Mesenchymal stem cell (in vitro differentiated cells and primary cell): ENCODE data around the gene RNU6-1.

Experiments
- DNase-seq: peaks from one replicate; pipeline ENCODE4 v3.0.0-alpha.2; 2013
- H2AFZ ChIP-seq: one replicate; pipeline ENCODE4 v1.6.1; 2013; ENCODE audit warnings: low read depth, mild to moderate bottlenecking, control low read depth, inconsistent platforms, low read length, moderate library complexity
- H2AK5ac ChIP-seq: 2 replicates; pipeline ENCODE4 v1.6.1; 2013; ENCODE audit warnings: low read length, moderate library complexity, mild to moderate bottlenecking, inconsistent platforms; ENCODE audit not compliant: severe bottlenecking
- H2BK120ac ChIP-seq: one replicate; pipeline ENCODE4 v1.6.1; 2013; ENCODE audit warnings: low read depth, mild to moderate bottlenecking, inconsistent platforms, low read length, moderate library complexity
- H2BK12ac ChIP-seq, 2 experiments: one replicate each; pipeline ENCODE4 v1.6.1; 2013; ENCODE audit warnings: inconsistent platforms in 2 of 2, low read length in 2 of 2, mild to moderate bottlenecking in 2 of 2, moderate library complexity in 2 of 2, control low read depth in 1 of 2
- H2BK15ac ChIP-seq: one replicate; pipeline ENCODE4 v1.6.1; 2013; ENCODE audit warnings: mild to moderate bottlenecking, low read depth, inconsistent platforms; ENCODE audit not compliant: poor library complexity, severe bottlenecking
- H2BK5ac ChIP-seq: 2 replicates; pipeline ENCODE4 v1.6.1; 2013; ENCODE audit warnings: low read depth, mild to moderate bottlenecking, low read length, control low read depth, inconsistent platforms; ENCODE audit not compliant: poor library complexity, severe bottlenecking
- H3K14ac ChIP-seq, 2 experiments: one replicate each; pipeline ENCODE4 v1.6.1; 2013; ENCODE audit warnings: inconsistent platforms in 2 of 2, low read length in 2 of 2, control low read depth in 1 of 2, mild to moderate bottlenecking in 1 of 2, moderate library complexity in 1 of 2
- H3K18ac ChIP-seq, 2 experiments: one replicate each; pipeline ENCODE4 v1.6.1; 2013; ENCODE audit warnings: inconsistent platforms in 2 of 2, low read length in 2 of 2, control low read depth in 1 of 2, low read depth in 1 of 2, mild to moderate bottlenecking in 1 of 2
- H3K23ac ChIP-seq, 2 experiments: one replicate each; pipeline ENCODE4 v1.6.1; 2013; ENCODE audit warnings: inconsistent platforms in 2 of 2, low read length in 2 of 2, mild to moderate bottlenecking in 2 of 2, moderate library complexity in 2 of 2, control low read depth in 1 of 2
- H3K27ac ChIP-seq: 2 replicates; pipeline ENCODE4 v1.5.1; 2013; ENCODE audit warnings: mild to moderate bottlenecking, moderate library complexity, low read length, control low read depth, inconsistent platforms; ENCODE audit not compliant: poor library complexity, severe bottlenecking
- H3K27me3 ChIP-seq, 2 experiments: 2 replicates each; pipeline versions ENCODE4 v1.6.1 to v1.7.0; 2013; ENCODE audit warnings: low read length in 2 of 2, mild to moderate bottlenecking in 2 of 2, moderate library complexity in 2 of 2, control low read depth in 1 of 2, inconsistent platforms in 1 of 2; ENCODE audit not compliant: control insufficient read depth in 1 of 2, insufficient read depth in 1 of 2
- H3K36me3 ChIP-seq, 2 experiments: 2 replicates each; pipeline versions ENCODE4 v1.6.1 to v1.7.0; 2013; ENCODE audit warnings: low read length in 2 of 2, control low read depth in 1 of 2, inconsistent platforms in 1 of 2, low read depth in 1 of 2, mild to moderate bottlenecking in 1 of 2; ENCODE audit not compliant: insufficient read depth in 2 of 2, control insufficient read depth in 1 of 2
- H3K4ac ChIP-seq, 2 experiments: one replicate each; pipeline ENCODE4 v1.6.1; 2013; ENCODE audit warnings: inconsistent platforms in 2 of 2, low read length in 2 of 2, mild to moderate bottlenecking in 2 of 2, moderate library complexity in 2 of 2, control low read depth in 1 of 2, low read depth in 1 of 2
- H3K4me1 ChIP-seq: 2 replicates; pipeline ENCODE4 v1.6.1; 2013; ENCODE audit warnings: low read depth, low read length, control low read depth; ENCODE audit not compliant: control insufficient read depth, insufficient read depth
- H3K4me2 ChIP-seq: 2 replicates; pipeline ENCODE4 v1.6.1; 2013; ENCODE audit warnings: low read length, mild to moderate bottlenecking, inconsistent platforms; ENCODE audit not compliant: poor library complexity, severe bottlenecking
- H3K4me3 ChIP-seq, 2 experiments: 2 replicates each; pipeline versions ENCODE4 v1.5.1 to v1.7.0; 2013; ENCODE audit warnings: low read length in 2 of 2, mild to moderate bottlenecking in 2 of 2, control low read depth in 1 of 2, low read depth in 1 of 2; ENCODE audit not compliant: insufficient read depth in 1 of 2
- H3K79me1 ChIP-seq: replicated peaks from 2 replicates; pipeline ENCODE4 v1.6.1; 2013; ENCODE audit warnings: mild to moderate bottlenecking, control low read depth, low read length, inconsistent platforms; ENCODE audit not compliant: poor library complexity, severe bottlenecking
- H3K9ac ChIP-seq: 2 replicates; pipeline ENCODE4 v1.7.0; 2013; ENCODE audit warnings: mild to moderate bottlenecking, low read length, moderate library complexity
- H3K9me3 ChIP-seq: 2 replicates; pipeline ENCODE4 v1.7.0; 2013; ENCODE audit warnings: mild to moderate bottlenecking, low read length; ENCODE audit not compliant: control insufficient read depth
- H4K8ac ChIP-seq: one replicate; pipeline ENCODE4 v1.6.1; 2013; ENCODE audit warnings: inconsistent platforms, mild to moderate bottlenecking, low read length, moderate library complexity
- H4K91ac ChIP-seq: one replicate; pipeline ENCODE4 v1.6.1; 2013; ENCODE audit warnings: mild to moderate bottlenecking, low read length, inconsistent platforms
- WGBS: methylation state at CpG from one replicate; pipeline ENCODE4 v1.1.7; 2013; ENCODE audit warnings: mixed read lengths; 5-methylcytosine and 5-hydroxymethylcytosine counted together

RNU6-1 gene

GRCh38 chr15:67840749-67841512, 1.1 kb upstream of the RNU6-1 start:
- peak overlapping the region; percentile 36 for H2AK5ac ChIP-seq
- H3K18ac ChIP-seq = peak overlapping the region; percentile 93 to 99
- no peaks in the 10 kb centered on the region for H3K9me3 ChIP-seq
- no peaks in the 10 kb centered on the region for H3K36me3 ChIP-seq
- peaks cover 22% of the 10 kb centered on the region for H3K4me1 ChIP-seq
- H3K23ac ChIP-seq = no peak overlapping the region
- peak overlapping the region; percentile 18 to 88 for H2BK12ac ChIP-seq
- peak overlapping the region; percentile 81 to 91 for H3K4me3 ChIP-seq
- peak overlapping the region; percentile 71 for H2BK15ac ChIP-seq
- H4K91ac ChIP-seq = peak overlapping the region; percentile 7
- peak overlapping the region; percentile 96 for H3K9ac ChIP-seq
- H2BK120ac ChIP-seq = no peak overlapping the region
- peak overlapping the region; percentile 92 for H3K4me2 ChIP-seq
- H3K27me3 ChIP-seq = peaks cover 12 to 17% of the 10 kb centered on the region in 2 experiments
- peak overlapping the region; percentile 81 for H3K27ac ChIP-seq
- peak overlapping the region; percentile 87 for H2BK5ac ChIP-seq
- H3K14ac ChIP-seq = peak overlapping the region in 1 of 2 experiments; percentile 95
- WGBS = 40% methylated on average over 13 of the region's 17 CpGs
- H4K8ac ChIP-seq = peak overlapping the region; percentile 76
- H3K79me1 ChIP-seq = peaks cover 3% of the 10 kb centered on the region
- H3K4ac ChIP-seq = peak overlapping the region; percentile 24 to 83
- no peak overlapping the region for H2AFZ ChIP-seq
- DNase-seq = peak; percentile 72

- Histone ChIP-seq H3K4ac (no peak overlapping the region), H3K14ac (no peak overlapping the region), H3K27me3 (peaks cover 26 to 31% of the 10 kb centered on the region in 2 experiments), H3K9me3 (no peaks in the 10 kb centered on the region), H4K8ac (no peak overlapping the region), H2BK12ac (no peak overlapping the region), H3K23ac (no peak overlapping the region), H2BK5ac (no peak overlapping the region), H4K91ac (no peak overlapping the region), H3K4me3 (peak overlapping the region in 1 of 2 experiments; percentile 91), H2BK120ac (no peak overlapping the region), H3K27ac (peak overlapping the region; percentile 9), H3K9ac (peak overlapping the region; percentile 96), H2AK5ac (no peak overlapping the region), H3K36me3 (no peaks in the 10 kb centered on the region), H3K4me1 (peaks cover 28% of the 10 kb centered on the region), H2BK15ac (no peak overlapping the region), H3K18ac (no peak overlapping the region), H2AFZ (no peak overlapping the region), H3K79me1 (peaks cover 3% of the 10 kb centered on the region), H3K4me2 (peak overlapping the region; percentile 41)
- 21% methylated on average over 8 of the region's 12 CpGs for WGBS
- DNase-seq = peak; percentile 65
Measured at GRCh38 chr15:67839499-67839928, 331 bp downstream of the RNU6-1 start.

GRCh38 chr15:67838789-67839332, 984 bp downstream of the RNU6-1 start:
- no peak overlapping the region for H3K23ac ChIP-seq
- no peaks in the 10 kb centered on the region for H3K36me3 ChIP-seq
- H4K8ac ChIP-seq = peak overlapping the region; percentile 5
- H3K9me3 ChIP-seq = no peaks in the 10 kb centered on the region
- peak; percentile 60 for DNase-seq
- peaks cover 27% of the 10 kb centered on the region for H3K4me1 ChIP-seq
- H3K4me2 ChIP-seq = peak overlapping the region; percentile 79
- no peak overlapping the region for H4K91ac ChIP-seq
- H2AK5ac ChIP-seq = no peak overlapping the region
- peaks cover 32 to 38% of the 10 kb centered on the region in 2 experiments for H3K27me3 ChIP-seq
- no peak overlapping the region for H3K4ac ChIP-seq
- no peak overlapping the region for H2AFZ ChIP-seq
- H3K79me1 ChIP-seq = peaks cover 3% of the 10 kb centered on the region
- H3K18ac ChIP-seq = peak overlapping the region; percentile 34 to 41
- WGBS = 21% methylated on average over 25 of the region's 25 CpGs
- no peak overlapping the region for H2BK12ac ChIP-seq
- peak overlapping the region; percentile 14 for H2BK5ac ChIP-seq
- peak overlapping the region; percentile 96 for H3K9ac ChIP-seq
- H2BK15ac ChIP-seq = no peak overlapping the region
- no peak overlapping the region for H3K27ac ChIP-seq
- peak overlapping the region; percentile 39 to 91 for H3K4me3 ChIP-seq
- no peak overlapping the region for H2BK120ac ChIP-seq
- H3K14ac ChIP-seq = no peak overlapping the region

GRCh38 chr15:67836955-67837354, 2.9 kb downstream of the RNU6-1 start:
- Histone ChIP-seq H2AFZ (no peak overlapping the region), H2BK5ac (no peak overlapping the region), H3K36me3 (no peaks in the 10 kb centered on the region), H3K14ac (no peak overlapping the region), H4K91ac (no peak overlapping the region), H3K9ac (no peak overlapping the region), H3K23ac (no peak overlapping the region), H3K79me1 (peaks cover 3% of the 10 kb centered on the region), H2AK5ac (peak overlapping the region; percentile 68), H3K27me3 (peaks cover 51 to 57% of the 10 kb centered on the region in 2 experiments), H3K18ac (no peak overlapping the region), H3K4me1 (peaks cover 29% of the 10 kb centered on the region), H3K27ac (no peak overlapping the region), H3K4ac (no peak overlapping the region), H4K8ac (no peak overlapping the region), H2BK12ac (peak overlapping the region in 1 of 2 experiments; percentile 44), H3K9me3 (no peaks in the 10 kb centered on the region), H3K4me3 (no peak overlapping the region), H3K4me2 (no peak overlapping the region), H2BK15ac (no peak overlapping the region), H2BK120ac (no peak overlapping the region)
- 33% methylated on average over 1 of the region's 2 CpGs for WGBS
- no peak for DNase-seq
